ENCODE data around the gene GPR31.

DNA sequence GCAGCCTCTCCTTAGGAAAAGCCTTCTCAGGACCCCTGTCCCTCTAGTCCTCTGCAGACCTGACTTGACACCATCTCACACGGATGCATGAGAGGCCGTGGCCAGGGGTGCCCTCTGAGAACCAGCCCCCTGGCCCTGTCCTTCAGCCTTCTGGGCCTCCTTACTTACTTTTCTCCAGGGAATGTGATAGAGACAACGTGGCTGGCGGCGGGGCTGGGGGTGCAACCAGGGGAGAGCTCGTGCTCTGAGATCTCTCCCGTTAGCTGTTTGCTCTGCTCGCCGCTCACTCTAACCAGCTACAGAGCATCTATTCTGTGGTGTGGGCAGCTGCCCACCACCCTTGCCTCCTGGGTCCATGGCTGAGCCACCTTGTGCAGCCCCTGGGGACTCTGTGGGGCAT lies 14.7 kb downstream of the GPR31 start:
- TF ChIP-seq, protein P1, sequence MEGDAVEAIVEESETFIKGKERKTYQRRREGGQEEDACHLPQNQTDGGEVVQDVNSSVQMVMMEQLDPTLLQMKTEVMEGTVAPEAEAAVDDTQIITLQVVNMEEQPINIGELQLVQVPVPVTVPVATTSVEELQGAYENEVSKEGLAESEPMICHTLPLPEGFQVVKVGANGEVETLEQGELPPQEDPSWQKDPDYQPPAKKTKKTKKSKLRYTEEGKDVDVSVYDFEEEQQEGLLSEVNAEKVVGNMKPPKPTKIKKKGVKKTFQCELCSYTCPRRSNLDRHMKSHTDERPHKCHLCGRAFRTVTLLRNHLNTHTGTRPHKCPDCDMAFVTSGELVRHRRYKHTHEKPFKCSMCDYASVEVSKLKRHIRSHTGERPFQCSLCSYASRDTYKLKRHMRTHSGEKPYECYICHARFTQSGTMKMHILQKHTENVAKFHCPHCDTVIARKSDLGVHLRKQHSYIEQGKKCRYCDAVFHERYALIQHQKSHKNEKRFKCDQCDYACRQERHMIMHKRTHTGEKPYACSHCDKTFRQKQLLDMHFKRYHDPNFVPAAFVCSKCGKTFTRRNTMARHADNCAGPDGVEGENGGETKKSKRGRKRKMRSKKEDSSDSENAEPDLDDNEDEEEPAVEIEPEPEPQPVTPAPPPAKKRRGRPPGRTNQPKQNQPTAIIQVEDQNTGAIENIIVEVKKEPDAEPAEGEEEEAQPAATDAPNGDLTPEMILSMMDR (IDR thresholded peaks at IDR 0.05 in 4 of 5, conservative IDR thresholded peaks at IDR 0.05 in 1 of 5), result no peak
- TF ChIP-seq POLR2A (IDR thresholded peaks at IDR 0.05), result no peak
